Erythroblast (primary cell): Measurements from ENCODE around the gene FLT3LG.

Experiments
- GATA1 ChIP-seq: IDR thresholded peaks from 2 replicates; pipeline ENCODE4 v1.6.1; 2011; ENCODE audit warnings: low read depth, mild to moderate bottlenecking, control low read depth, low read length, moderate library complexity
- POLR2A ChIP-seq: IDR thresholded peaks from 2 replicates; pipeline ENCODE4 v1.6.1; 2011; ENCODE audit warnings: mild to moderate bottlenecking, low read length

DNA sequence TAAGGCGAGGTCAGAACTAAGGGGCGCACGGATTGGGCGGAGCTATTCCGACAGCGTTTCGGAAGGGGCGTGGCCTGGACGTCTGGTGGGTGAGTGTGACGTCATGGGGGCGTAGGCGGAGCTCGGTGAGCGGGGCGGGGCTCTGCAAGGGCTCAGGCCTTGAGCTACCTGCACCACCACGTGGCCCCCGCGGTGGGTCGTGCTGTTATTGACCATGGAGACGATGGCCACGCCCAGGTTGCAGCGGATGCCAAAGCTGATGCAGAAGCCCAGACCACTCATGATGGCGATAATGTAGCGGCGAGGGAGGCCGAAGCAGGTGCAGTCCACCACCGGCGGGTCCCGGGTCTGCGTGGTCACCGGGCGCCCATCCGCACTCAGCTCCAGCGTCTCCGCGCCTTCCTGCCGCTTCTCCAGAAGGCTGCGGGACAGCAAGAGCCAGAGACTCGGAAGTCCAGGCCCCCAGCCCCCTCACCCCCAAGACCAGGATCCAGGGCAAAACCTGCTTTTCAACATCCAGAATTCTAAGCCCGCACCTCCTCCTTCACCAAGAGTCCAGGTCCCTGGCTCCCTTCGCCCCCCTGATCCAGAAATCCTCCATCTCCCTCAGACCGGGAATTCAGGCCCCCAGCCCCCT lies 37.5 kb upstream of the FLT3LG start:
- no peak for TF ChIP-seq POLR2A
- TF ChIP-seq GATA1 = no peak
